Lower leg skin (tissue), 3 donors: Measurements from ENCODE around the gene DYNLL2.

Source experiments
- CTCF ChIP-seq, 3 donors: fragments of 450-650 bp; IDR thresholded peaks; one replicate each; pipeline ENCODE4 v1.5.1; 2016; ENCODE audit warnings: antibody characterized with exemption in 3 of 3, mild to moderate bottlenecking in 3 of 3, moderate library complexity in 2 of 3
- POLR2A ChIP-seq, 2 donors: fragments of 450-650 bp; IDR thresholded peaks; one replicate each; pipeline ENCODE4 v1.6.1; 2016 to 2017; ENCODE audit warnings: antibody characterized with exemption in 2 of 2, mild to moderate bottlenecking in 1 of 2, moderate library complexity in 1 of 2

- TF ChIP-seq POLR2A (IDR thresholded peaks at IDR 0.05) (no peak), CTCF (IDR thresholded peaks at IDR 0.05) (no peak)
These were observed 36.3 kb downstream of the DYNLL2 start for GRCh38 chr17:58119491-58119890.
